GM12801 (cell line): ENCODE data around the gene PLA2G4E.

Experiments
- CTCF ChIP-seq: IDR thresholded peaks from one replicate; pipeline ENCODE4 v1.5.1; 2011; ENCODE audit warnings: control low read depth; ENCODE audit not compliant: insufficient read length; ENCODE audit errors: extremely low read depth

The PLA2G4E gene

GRCh38 chr15:41987925-41988275 lies 32.9 kb downstream of the PLA2G4E start:
- no peak for TF ChIP-seq CTCF

- no peak for TF ChIP-seq CTCF
These were observed 33.5 kb downstream of the PLA2G4E start for GRCh38 chr15:41987246-41987924.

DNA sequence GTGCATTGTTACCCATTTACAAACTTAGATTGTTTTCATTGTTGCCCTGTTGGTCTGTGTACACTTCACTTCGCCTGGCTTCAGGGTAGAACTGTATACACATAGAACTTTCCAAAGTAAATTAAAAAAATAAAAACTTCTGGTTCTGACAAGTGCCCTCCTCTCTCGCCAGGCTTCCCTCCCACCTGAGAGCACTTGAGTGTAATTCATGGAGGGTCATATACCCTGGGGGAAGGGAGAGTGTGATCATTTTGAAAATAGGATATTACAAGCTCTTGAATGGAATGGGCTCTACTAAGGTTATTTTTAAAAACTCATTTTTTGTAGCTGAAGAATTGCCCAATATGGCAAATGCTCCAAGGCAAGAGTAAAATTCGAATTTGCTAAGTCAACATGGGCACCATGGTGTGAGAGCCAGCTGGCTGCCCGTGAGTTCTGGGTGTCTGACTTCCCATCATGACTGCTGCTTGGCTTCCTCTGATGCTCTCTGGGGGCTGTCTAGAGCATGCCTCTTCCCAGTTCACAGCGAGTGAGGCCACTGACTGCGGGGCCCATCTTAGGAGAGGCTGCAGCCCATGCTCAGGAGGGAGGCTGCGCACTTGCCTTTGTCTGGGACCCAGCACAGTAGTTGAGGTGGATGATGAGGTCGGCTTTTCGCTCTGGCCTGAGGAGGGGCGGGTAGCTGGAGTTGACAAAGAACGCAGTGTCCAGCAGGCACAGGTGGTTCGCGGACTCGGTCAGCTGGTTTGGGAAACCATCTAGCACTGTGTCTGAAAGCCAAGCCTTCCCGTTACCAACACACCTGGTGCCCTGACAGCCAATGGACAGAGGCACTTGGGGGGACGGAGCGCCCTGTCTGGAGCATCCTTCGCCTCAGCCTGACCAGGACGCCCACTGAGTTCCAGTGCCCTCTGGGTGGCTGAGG lies 35.3 kb downstream of the PLA2G4E start:
- no peak for TF ChIP-seq CTCF

- no peak for TF ChIP-seq CTCF
These were observed 36.2 kb downstream of the PLA2G4E start for GRCh38 chr15:41984622-41985021.

DNA sequence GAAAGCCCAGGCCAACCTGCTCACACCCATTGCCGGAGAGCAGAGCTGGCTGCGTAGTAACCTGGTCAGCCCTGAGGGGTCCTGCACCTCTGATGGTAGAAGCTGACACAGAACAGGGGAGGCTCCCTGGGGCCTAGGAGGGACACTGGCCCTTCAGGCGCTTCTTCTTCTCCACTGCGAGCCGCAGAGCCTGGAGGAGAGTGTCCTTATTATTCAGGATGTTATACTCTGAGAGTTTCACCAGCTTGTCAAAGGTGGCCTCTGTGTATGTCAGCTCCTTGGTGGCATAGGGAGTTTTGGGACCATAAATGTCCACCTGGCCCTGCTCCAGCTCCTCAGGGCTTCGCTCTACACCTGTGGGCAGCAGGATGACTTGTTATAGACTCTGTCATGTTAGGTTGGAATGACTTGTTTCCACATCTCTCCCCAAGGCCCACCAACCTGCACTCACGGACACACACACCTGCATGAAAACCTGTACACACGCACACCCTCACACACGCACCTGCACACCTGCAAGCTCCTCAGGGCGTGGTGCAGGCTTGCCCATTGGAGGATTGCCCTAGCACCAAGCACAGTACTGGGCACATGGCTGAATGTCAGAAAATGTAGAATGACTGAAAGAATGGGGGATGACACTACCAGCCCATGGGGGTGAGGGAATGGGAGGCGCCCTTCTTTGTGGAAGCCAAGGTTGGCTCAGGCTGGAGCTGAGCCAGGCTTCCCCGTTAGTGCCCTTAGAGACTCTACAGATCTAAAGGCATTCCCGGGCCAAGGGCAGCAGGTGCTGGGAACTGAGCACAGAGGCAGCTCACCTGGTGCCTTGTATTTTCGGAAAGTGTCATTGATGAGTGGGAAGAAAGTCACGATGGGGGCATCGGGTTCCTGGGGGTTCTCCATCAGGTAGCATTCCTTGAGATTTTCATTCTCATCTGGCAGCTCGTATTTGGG lies 36.9 kb downstream of the PLA2G4E start:
- no peak for TF ChIP-seq CTCF

DNA sequence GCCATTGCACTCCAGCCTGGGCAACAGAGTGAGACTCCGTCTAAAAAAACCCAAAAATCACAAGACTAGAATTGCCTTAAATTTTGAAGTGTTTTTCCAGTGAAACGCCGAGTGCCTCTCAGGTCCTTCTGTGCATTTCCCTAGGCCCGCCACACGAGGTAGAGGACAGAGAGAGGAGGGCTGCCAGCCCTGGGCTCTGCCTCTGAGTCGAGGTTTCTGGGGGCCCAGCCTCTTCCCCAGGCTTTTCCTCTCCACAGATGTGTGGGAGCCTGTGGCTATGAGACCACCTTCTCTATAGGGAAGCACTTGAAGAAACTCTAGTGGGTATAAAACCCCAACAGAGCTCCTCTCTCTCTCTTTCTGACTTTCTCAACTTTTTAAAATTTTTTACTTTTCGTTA lies 37.6 kb downstream of the PLA2G4E start:
- TF ChIP-seq CTCF, result no peak
